ENCODE data around the gene SLC12A2. TPM values are rescaled to one million over a fixed set of nuclear protein-coding genes. Genes with fewer than 3 reads are reported as not detected.

SLC12A2 gene
- total RNA-seq, 1 experiment from 2014 or later = 85.2 TPM

- H3K9me3 Mint-ChIP-seq (ENCODE audit: unreplicated experiment) = no peaks in the 10 kb centered on the region
- intact Hi-C loops (cut with micrococcal nuclease; ENCODE audit: unreplicated experiment) = no loop called here
- POLR2A ChIA-PET = no interaction called here
- Histone ChIP-seq H3K27me3 (replicated peaks; ENCODE audit: control insufficient read depth, insufficient read depth, low read length) (no peaks in the 10 kb centered on the region), H3K9me3 (no peaks in the 10 kb centered on the region), H3K4me1 (peaks cover 19% of the 10 kb centered on the region), H3K4me3 (ENCODE audit: low read depth, low read length) (no peak overlapping the region), H3K36me3 (ENCODE audit: control insufficient read depth, insufficient read depth, low read length) (no peaks in the 10 kb centered on the region; the same call in 1 of the 2 replicates)
- CTCF ChIA-PET = no interaction called here
- H3K27ac Mint-ChIP-seq (ENCODE audit: unreplicated experiment) = no peak overlapping the region
- no peak for TF ChIP-seq CTCF (IDR thresholded peaks at IDR 0.05; ENCODE audit: insufficient read depth in 1 of 2, low read depth in 1 of 2, low read length in 1 of 2, severe bottlenecking in 1 of 2, unreplicated experiment in 1 of 2)
- H3K36me3 Mint-ChIP-seq (ENCODE audit: insufficient read depth, unreplicated experiment) = peaks cover 45% of the 10 kb centered on the region
- no peak overlapping the region for H3K4me3 Mint-ChIP-seq (ENCODE audit: unreplicated experiment)
- no peak for DNase-seq
- no peaks in the 10 kb centered on the region for H3K27me3 Mint-ChIP-seq (ENCODE audit: insufficient read depth, unreplicated experiment)
- no TSS peak for BruUV-seq (replicated peaks)
- peaks cover 25% of the 10 kb centered on the region for H3K4me1 Mint-ChIP-seq (ENCODE audit: low read depth, unreplicated experiment)
These were observed 112.5 kb downstream of the SLC12A2 start for GRCh38 chr5:128196080-128196479.

GRCh38 chr5:128196791-128197190, 113.2 kb downstream of the SLC12A2 start:
- no peaks in the 10 kb centered on the region; the same call in 1 of the 2 replicates for H3K36me3 ChIP-seq (ENCODE audit: control insufficient read depth, insufficient read depth, low read length)
- peaks cover 25% of the 10 kb centered on the region for H3K4me1 Mint-ChIP-seq (ENCODE audit: low read depth, unreplicated experiment)
- H3K4me1 ChIP-seq = peaks cover 21% of the 10 kb centered on the region
- H3K9me3 Mint-ChIP-seq (ENCODE audit: unreplicated experiment) = no peaks in the 10 kb centered on the region
- POLR2A ChIA-PET = no interaction called here
- H3K4me3 ChIP-seq (ENCODE audit: low read depth, low read length) = no peak overlapping the region
- no peak overlapping the region for H3K27ac Mint-ChIP-seq (ENCODE audit: unreplicated experiment)
- no peak overlapping the region for H3K4me3 Mint-ChIP-seq (ENCODE audit: unreplicated experiment)
- no peak for TF ChIP-seq CTCF (IDR thresholded peaks at IDR 0.05; ENCODE audit: insufficient read depth in 1 of 2, low read depth in 1 of 2, low read length in 1 of 2, severe bottlenecking in 1 of 2, unreplicated experiment in 1 of 2)
- peaks cover 45% of the 10 kb centered on the region for H3K36me3 Mint-ChIP-seq (ENCODE audit: insufficient read depth, unreplicated experiment)
- intact Hi-C loops (cut with micrococcal nuclease; ENCODE audit: unreplicated experiment) = no loop called here
- H3K9me3 ChIP-seq = no peaks in the 10 kb centered on the region
- DNase-seq = no peak
- CTCF ChIA-PET = no interaction called here
- no TSS peak for BruUV-seq (replicated peaks)
- no peaks in the 10 kb centered on the region for H3K27me3 ChIP-seq (replicated peaks; ENCODE audit: control insufficient read depth, insufficient read depth, low read length)
- H3K27me3 Mint-ChIP-seq (ENCODE audit: insufficient read depth, unreplicated experiment) = no peaks in the 10 kb centered on the region

GRCh38 chr5:128197896-128198522, 114.4 kb downstream of the SLC12A2 start:
- DNase-seq = no peak
- Histone ChIP-seq H3K4me3 (ENCODE audit: low read depth, low read length) (no peak overlapping the region), H3K9me3 (no peaks in the 10 kb centered on the region), H3K4me1 (peaks cover 21% of the 10 kb centered on the region), H3K36me3 (ENCODE audit: control insufficient read depth, insufficient read depth, low read length) (no peaks in the 10 kb centered on the region; the same call in 1 of the 2 replicates), H3K27me3 (replicated peaks; ENCODE audit: control insufficient read depth, insufficient read depth, low read length) (no peaks in the 10 kb centered on the region)
- BruUV-seq (replicated peaks) = no TSS peak
- Mint-ChIP-seq H3K27ac (ENCODE audit: unreplicated experiment) (no peak overlapping the region), H3K27me3 (ENCODE audit: insufficient read depth, unreplicated experiment) (no peaks in the 10 kb centered on the region), H3K4me3 (ENCODE audit: unreplicated experiment) (no peak overlapping the region), H3K4me1 (ENCODE audit: low read depth, unreplicated experiment) (peaks cover 25% of the 10 kb centered on the region), H3K9me3 (ENCODE audit: unreplicated experiment) (no peaks in the 10 kb centered on the region), H3K36me3 (ENCODE audit: insufficient read depth, unreplicated experiment) (peaks cover 52% of the 10 kb centered on the region)
- POLR2A ChIA-PET = no interaction called here
- CTCF ChIA-PET = no interaction called here
- intact Hi-C loops (cut with micrococcal nuclease; ENCODE audit: unreplicated experiment) = no loop called here
- TF ChIP-seq CTCF (IDR thresholded peaks at IDR 0.05; ENCODE audit: insufficient read depth in 1 of 2, low read depth in 1 of 2, low read length in 1 of 2, severe bottlenecking in 1 of 2, unreplicated experiment in 1 of 2) = no peak

Data from Caco-2 (cell line).